ENCODE data around the gene GNAI3.

Gene GNAI3

GRCh38 chr1:109516872-109517271, 31.5 kb upstream of the GNAI3 start (continued):
- TF ChIP-seq PRDM2 (tag by site-specific recombination; IDR thresholded peaks at IDR 0.05; ENCODE audit: borderline replicate concordance) (no peak), ZNF548 (tag by site-specific recombination; IDR thresholded peaks at IDR 0.05) (no peak), ZFP37 (tag by site-specific recombination; IDR thresholded peaks at IDR 0.05) (no peak), ZNF707 (tag by site-specific recombination; IDR thresholded peaks at IDR 0.05) (no peak), YY1 (tag by site-specific recombination; IDR thresholded peaks at IDR 0.05) (no peak), SP2 (tag by site-specific recombination; IDR thresholded peaks at IDR 0.05) (no peak), SETDB1 (IDR thresholded peaks at IDR 0.05; ENCODE audit: insufficient read length, low read length) (no peak)

DNA sequence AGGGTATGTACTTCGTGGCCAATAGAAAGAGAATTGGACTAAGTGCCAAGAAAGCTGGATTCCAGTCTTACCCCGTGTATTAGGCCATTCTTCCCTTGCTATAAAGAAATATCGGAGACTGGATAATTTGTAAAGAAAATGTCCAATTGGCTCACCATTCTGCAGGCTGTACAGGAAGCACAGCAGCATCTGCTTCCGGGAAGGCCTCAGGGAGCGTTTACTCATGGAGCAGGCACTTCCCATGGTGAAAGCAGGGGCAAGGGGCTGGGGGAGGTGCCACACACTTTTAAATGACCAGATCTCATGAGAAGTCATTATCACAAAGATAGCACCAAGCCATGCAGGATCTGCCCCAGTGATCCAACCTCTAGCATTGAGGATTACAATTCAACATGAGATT, 31.1 kb upstream of the GNAI3 start:
- H3K27ac ChIP-seq (ENCODE audit: extremely low read depth, low read depth, low read length) = no peak overlapping the region
- TF ChIP-seq ZNF184 (tag by site-specific recombination; IDR thresholded peaks at IDR 0.05) (no peak), ZNF76 (tag by site-specific recombination; IDR thresholded peaks at IDR 0.05; ENCODE audit: borderline replicate concordance, low read depth) (no peak), ZNF114 (tag by site-specific recombination; IDR thresholded peaks at IDR 0.05) (no peak), ZNF138 (tag by site-specific recombination; IDR thresholded peaks at IDR 0.05; ENCODE audit: borderline replicate concordance) (no peak), ZNF585B (tag by site-specific recombination; IDR thresholded peaks at IDR 0.05) (no peak)
- TF ChIP-seq, protein P1, sequence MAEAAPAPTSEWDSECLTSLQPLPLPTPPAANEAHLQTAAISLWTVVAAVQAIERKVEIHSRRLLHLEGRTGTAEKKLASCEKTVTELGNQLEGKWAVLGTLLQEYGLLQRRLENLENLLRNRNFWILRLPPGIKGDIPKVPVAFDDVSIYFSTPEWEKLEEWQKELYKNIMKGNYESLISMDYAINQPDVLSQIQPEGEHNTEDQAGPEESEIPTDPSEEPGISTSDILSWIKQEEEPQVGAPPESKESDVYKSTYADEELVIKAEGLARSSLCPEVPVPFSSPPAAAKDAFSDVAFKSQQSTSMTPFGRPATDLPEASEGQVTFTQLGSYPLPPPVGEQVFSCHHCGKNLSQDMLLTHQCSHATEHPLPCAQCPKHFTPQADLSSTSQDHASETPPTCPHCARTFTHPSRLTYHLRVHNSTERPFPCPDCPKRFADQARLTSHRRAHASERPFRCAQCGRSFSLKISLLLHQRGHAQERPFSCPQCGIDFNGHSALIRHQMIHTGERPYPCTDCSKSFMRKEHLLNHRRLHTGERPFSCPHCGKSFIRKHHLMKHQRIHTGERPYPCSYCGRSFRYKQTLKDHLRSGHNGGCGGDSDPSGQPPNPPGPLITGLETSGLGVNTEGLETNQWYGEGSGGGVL (tag by site-specific recombination; IDR thresholded peaks at IDR 0.05) = no peak
- POLR2A ChIA-PET = no interaction called here
- CTCF ChIA-PET = interaction anchor here (18.0 to 36.3 kb wide), 2 partner anchors 15 to 23 kb away, joined by 303 to 1152 read pairs; partner anchors contain the start of genes CYB561D1 and GPR61
- H3K36me3 ChIP-seq (ENCODE audit: control insufficient read depth in 2 of 2, insufficient read depth in 1 of 2, low read length in 2 of 2) = no peaks in the 10 kb centered on the region
- no peaks in the 10 kb centered on the region for H3K9me3 ChIP-seq (ENCODE audit: control insufficient read depth, insufficient read depth, low read depth, low read length)
- H3K4me1 ChIP-seq (ENCODE audit: control insufficient read depth, insufficient read depth, low read length) = no peaks in the 10 kb centered on the region
- no peak overlapping the region for H3K4me3 ChIP-seq (ENCODE audit: low read depth, low read length)

- H3K27ac ChIP-seq (ENCODE audit: extremely low read depth, low read depth, low read length) = no peak overlapping the region
- H3K4me1 ChIP-seq (ENCODE audit: control insufficient read depth, insufficient read depth, low read length) = no peaks in the 10 kb centered on the region
- ChIA-PET CTCF (interaction anchor here (0.6 to 36.3 kb wide), 5 partner anchors 11 to 31 kb away, joined by 3 to 1152 read pairs (median 32); partner anchors contain the start of genes CYB561D1 and GPR61), POLR2A (no interaction called here)
- no peaks in the 10 kb centered on the region for H3K9me3 ChIP-seq (ENCODE audit: control insufficient read depth, insufficient read depth, low read depth, low read length)
- H3K36me3 ChIP-seq (ENCODE audit: control insufficient read depth in 2 of 2, insufficient read depth in 1 of 2, low read length in 2 of 2) = no peaks in the 10 kb centered on the region
- H3K4me3 ChIP-seq (ENCODE audit: low read depth, low read length) = no peak overlapping the region
- TF ChIP-seq ZFHX2 (tag by site-specific recombination; conservative IDR thresholded peaks at IDR 0.05) (no peak), ZBTB48 (tag by site-specific recombination; IDR thresholded peaks at IDR 0.05) (0 out of 2 replicates have a peak, but pooled peaks have one; percentile 30), SALL2 (tag by site-specific recombination; IDR thresholded peaks at IDR 0.05; ENCODE audit: borderline replicate concordance) (no peak), ZNF830 (tag by site-specific recombination; IDR thresholded peaks at IDR 0.05; ENCODE audit: low read depth) (no peak)
- TF ChIP-seq, protein P2, sequence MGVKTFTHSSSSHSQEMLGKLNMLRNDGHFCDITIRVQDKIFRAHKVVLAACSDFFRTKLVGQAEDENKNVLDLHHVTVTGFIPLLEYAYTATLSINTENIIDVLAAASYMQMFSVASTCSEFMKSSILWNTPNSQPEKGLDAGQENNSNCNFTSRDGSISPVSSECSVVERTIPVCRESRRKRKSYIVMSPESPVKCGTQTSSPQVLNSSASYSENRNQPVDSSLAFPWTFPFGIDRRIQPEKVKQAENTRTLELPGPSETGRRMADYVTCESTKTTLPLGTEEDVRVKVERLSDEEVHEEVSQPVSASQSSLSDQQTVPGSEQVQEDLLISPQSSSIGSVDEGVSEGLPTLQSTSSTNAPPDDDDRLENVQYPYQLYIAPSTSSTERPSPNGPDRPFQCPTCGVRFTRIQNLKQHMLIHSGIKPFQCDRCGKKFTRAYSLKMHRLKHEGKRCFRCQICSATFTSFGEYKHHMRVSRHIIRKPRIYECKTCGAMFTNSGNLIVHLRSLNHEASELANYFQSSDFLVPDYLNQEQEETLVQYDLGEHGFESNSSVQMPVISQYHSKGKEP (tag by site-specific recombination; IDR thresholded peaks at IDR 0.05) = no peak
- TF ChIP-seq, protein P3, sequence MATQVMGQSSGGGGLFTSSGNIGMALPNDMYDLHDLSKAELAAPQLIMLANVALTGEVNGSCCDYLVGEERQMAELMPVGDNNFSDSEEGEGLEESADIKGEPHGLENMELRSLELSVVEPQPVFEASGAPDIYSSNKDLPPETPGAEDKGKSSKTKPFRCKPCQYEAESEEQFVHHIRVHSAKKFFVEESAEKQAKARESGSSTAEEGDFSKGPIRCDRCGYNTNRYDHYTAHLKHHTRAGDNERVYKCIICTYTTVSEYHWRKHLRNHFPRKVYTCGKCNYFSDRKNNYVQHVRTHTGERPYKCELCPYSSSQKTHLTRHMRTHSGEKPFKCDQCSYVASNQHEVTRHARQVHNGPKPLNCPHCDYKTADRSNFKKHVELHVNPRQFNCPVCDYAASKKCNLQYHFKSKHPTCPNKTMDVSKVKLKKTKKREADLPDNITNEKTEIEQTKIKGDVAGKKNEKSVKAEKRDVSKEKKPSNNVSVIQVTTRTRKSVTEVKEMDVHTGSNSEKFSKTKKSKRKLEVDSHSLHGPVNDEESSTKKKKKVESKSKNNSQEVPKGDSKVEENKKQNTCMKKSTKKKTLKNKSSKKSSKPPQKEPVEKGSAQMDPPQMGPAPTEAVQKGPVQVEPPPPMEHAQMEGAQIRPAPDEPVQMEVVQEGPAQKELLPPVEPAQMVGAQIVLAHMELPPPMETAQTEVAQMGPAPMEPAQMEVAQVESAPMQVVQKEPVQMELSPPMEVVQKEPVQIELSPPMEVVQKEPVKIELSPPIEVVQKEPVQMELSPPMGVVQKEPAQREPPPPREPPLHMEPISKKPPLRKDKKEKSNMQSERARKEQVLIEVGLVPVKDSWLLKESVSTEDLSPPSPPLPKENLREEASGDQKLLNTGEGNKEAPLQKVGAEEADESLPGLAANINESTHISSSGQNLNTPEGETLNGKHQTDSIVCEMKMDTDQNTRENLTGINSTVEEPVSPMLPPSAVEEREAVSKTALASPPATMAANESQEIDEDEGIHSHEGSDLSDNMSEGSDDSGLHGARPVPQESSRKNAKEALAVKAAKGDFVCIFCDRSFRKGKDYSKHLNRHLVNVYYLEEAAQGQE (tag by site-specific recombination; IDR thresholded peaks at IDR 0.05) = no peak
These were observed 27.1 kb upstream of the GNAI3 start for GRCh38 chr1:109521002-109521951.
